LNCaP clone FGC (cell line): ENCODE data around the gene INTS6.

Experiments used
- DNase-seq: peaks from one replicate; pipeline ENCODE4 v3.0.0-alpha.2; 2011; ENCODE audit warnings: low read depth
- H3K4me3 ChIP-seq: 2 replicates; pipeline ENCODE4 v1.5.1; 2011; ENCODE audit warnings: mild to moderate bottlenecking, low read depth, low read length, control low read depth
- TF ChIP-seq, protein P1 (sequence below): IDR thresholded peaks from 2 replicates; pipeline ENCODE4 v1.5.1; 2012; ENCODE audit warnings: mild to moderate bottlenecking; ENCODE audit not compliant: control insufficient read depth, insufficient read depth; ENCODE audit errors: extremely low read depth

Gene INTS6, protein sequence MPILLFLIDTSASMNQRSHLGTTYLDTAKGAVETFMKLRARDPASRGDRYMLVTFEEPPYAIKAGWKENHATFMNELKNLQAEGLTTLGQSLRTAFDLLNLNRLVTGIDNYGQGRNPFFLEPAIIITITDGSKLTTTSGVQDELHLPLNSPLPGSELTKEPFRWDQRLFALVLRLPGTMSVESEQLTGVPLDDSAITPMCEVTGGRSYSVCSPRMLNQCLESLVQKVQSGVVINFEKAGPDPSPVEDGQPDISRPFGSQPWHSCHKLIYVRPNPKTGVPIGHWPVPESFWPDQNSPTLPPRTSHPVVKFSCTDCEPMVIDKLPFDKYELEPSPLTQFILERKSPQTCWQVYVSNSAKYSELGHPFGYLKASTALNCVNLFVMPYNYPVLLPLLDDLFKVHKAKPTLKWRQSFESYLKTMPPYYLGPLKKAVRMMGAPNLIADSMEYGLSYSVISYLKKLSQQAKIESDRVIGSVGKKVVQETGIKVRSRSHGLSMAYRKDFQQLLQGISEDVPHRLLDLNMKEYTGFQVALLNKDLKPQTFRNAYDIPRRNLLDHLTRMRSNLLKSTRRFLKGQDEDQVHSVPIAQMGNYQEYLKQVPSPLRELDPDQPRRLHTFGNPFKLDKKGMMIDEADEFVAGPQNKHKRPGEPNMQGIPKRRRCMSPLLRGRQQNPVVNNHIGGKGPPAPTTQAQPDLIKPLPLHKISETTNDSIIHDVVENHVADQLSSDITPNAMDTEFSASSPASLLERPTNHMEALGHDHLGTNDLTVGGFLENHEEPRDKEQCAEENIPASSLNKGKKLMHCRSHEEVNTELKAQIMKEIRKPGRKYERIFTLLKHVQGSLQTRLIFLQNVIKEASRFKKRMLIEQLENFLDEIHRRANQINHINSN

DNA sequence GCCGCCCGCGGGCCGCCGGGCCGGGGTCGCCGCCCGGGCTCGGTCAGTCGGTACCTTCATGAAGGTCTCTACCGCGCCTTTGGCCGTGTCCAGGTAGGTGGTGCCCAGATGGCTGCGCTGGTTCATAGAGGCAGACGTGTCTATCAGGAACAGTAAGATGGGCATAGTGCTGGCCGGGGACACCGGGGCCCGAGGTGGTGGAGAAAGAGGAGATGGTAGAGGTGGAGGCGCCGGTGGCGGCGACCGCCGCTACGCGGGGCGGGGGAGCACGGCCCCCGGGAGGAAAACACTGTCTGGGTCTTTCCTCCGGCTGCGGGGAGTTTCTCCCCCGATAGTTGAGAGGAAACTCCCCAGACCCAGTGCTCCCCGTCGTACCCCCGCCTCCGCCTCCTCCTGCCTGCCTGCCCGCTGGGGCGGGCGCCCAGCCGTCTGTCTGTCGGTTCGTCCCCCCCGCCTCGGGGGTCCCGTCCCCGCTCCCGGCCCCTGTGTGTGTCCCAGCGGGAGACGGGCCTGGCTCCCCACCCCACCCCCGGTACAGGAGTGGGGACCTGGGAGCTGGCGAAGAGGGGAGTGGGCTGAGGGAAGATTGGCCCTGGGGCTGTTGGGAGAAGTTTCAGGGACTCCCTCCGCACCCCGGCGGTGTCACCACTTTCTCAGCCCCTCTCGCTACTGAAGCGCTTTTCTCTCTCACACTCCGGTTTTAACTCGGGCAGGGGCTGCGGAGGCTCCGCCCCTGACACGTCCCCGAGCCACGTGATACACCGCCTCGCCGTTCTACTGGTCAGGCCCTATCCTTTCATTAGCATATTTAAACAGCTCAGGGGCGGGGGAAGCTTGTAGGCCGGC lies at the start of gene INTS6:
TSS of gene INTS6 (minus strand) at position 676 of the 846 bp plus-strand sequence. CDS start at position 165, 511 bp downstream.
- peak; percentile 93 for DNase-seq
- TF ChIP-seq, protein P1, sequence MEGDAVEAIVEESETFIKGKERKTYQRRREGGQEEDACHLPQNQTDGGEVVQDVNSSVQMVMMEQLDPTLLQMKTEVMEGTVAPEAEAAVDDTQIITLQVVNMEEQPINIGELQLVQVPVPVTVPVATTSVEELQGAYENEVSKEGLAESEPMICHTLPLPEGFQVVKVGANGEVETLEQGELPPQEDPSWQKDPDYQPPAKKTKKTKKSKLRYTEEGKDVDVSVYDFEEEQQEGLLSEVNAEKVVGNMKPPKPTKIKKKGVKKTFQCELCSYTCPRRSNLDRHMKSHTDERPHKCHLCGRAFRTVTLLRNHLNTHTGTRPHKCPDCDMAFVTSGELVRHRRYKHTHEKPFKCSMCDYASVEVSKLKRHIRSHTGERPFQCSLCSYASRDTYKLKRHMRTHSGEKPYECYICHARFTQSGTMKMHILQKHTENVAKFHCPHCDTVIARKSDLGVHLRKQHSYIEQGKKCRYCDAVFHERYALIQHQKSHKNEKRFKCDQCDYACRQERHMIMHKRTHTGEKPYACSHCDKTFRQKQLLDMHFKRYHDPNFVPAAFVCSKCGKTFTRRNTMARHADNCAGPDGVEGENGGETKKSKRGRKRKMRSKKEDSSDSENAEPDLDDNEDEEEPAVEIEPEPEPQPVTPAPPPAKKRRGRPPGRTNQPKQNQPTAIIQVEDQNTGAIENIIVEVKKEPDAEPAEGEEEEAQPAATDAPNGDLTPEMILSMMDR: no peak
- H3K4me3 ChIP-seq: peak within 1 kb of the TSS; percentile 67

DNA sequence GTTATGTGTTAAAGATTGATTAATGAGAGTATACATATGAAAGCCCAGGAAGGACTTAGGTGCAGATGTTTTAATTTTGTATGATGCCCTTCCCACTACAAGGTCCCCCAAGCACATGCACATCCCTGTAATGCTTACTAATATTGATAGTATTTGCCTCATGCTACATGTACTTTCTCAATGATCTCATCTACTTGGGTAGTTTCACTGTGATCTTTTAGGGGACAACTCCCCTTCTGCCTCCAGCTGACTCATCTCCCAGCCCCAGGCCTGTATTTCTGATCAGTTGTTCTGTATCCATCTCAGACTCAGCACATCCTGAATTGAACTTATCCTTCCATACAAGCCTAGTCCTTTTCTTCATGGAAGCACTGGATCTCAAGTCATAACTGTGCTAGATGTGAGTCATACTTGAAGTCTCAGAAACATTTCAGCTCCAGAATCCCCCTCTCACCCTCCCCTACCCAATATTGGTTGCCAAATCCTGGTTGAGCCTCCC lies 49.4 kb upstream of the INTS6 start:
- TF ChIP-seq, protein P1: no peak
- no peak overlapping the region for H3K4me3 ChIP-seq
- no peak for DNase-seq

DNA sequence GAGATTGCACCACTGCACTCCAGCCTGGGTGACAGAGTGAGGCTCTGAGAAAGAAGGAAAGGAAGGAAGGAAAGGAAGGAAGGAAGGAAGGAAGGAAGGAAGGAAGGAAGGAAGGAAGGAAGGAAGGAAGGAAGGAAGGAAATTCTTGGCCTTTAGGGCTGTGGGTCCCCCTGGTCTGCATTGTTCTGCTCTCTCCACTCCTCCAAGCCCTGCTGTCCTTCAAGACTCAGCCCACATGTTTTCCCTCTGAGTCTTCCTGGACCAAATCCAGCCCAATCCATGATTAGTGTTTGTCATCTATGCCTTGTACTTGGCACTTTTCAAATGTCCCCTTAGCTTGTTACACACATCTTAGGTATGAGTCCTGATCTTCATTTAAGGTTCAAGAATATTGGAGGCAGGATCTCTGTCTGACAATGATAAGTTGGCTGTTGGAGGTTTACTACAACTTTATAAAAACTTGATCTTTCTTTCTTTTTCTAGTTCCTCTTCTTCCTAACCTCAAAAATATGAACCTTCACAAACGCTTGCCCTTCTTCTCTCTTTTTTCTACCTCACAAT lies 48.8 kb upstream of the INTS6 start:
- TF ChIP-seq, protein P1: no peak
- DNase-seq: no peak
- no peak overlapping the region for H3K4me3 ChIP-seq

DNA sequence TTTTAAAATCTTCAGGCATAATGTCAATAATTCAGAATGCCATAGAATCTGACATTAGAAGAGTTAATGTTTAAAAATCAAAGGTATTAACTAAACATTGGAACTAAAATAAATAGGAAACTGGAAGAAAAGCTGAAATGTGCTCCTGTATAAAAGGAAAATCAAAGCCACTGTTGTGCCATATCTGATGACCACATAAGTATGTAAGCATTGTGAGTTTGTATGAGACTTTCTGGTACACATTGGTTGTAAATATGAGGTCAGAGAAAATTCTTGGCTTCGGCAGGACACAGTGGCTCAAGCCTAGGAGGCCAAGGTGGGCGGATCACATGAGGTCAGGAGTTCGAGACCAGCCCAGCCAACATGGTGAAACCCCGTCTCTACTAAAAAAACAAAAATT lies 48.3 kb upstream of the INTS6 start:
- TF ChIP-seq, protein P1: no peak
- no peak for DNase-seq
- no peak overlapping the region for H3K4me3 ChIP-seq

DNA sequence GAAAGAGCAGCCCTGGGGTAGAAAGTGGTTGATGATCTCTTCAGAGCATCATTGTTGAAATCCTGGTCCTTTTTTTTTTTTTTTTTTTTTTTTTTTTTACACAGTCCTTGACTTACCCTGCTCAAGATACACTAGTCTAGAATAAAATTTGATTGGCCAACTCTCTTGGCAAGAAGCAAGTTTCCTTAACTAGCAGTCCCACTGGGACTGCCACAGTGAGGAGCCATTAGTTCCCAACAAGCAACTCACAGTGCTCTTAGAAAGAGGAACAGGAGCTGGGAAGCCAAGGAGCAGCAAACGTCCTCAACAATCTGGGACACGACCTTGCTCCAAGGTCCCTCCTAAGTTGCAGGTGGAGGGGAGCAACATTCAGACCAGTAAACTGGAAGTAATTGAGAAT lies 47.9 kb upstream of the INTS6 start:
- no peak for DNase-seq
- no peak overlapping the region for H3K4me3 ChIP-seq
- TF ChIP-seq, protein P1: no peak

DNA sequence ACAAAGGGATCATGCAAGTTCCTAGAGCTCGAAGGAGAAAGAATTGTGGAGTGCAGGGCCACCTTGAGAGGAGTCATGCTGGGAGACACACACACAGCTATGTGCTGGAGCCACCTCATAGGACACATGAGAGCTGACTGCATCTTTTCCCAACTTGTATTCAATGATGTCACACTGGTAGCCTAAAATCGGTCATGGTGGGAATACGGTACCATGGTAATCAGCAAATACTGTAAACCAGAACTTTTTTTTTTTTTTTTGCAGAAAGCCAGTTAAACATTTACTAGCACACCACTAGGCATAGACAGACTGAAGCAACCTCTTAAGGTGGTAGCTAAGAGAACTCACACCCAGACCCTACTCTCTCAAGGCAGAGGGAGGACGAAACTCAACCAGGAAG lies 47.0 kb upstream of the INTS6 start:
- TF ChIP-seq, protein P1: no peak
- no peak for DNase-seq
- H3K4me3 ChIP-seq: no peak overlapping the region
